HepG2 (cell line): ENCODE results near the gene TUBB. TPM values are rescaled to one million over a fixed set of nuclear protein-coding genes. Genes with fewer than 3 reads are reported as not detected.
A peak's percentile ranks its signal among the peaks of the same experiment; 100 is the strongest.

Experiments used
- CEBPG ChIP-seq: IDR thresholded peaks from 2 replicates; pipeline ENCODE4 v1.6.1; 2016
- HNF4G ChIP-seq, 2 experiments: sonication (generic) in 1 of 2; formaldehyde crosslinking in 1 of 2; IDR thresholded peaks; 2 replicates each; pipeline versions ENCODE4 v1.4.0 to v1.6.1; 2011 to 2020; ENCODE audit warnings: borderline replicate concordance in 2 of 2, low read depth in 2 of 2, mild to moderate bottlenecking in 2 of 2, low read length in 1 of 2, missing genetic modification reagents in 1 of 2, moderate library complexity in 1 of 2
- NBN ChIP-seq: fragments of 450-650 bp; conservative IDR thresholded peaks from 2 replicates; pipeline ENCODE4 v1.6.1; 2017
- POGZ ChIP-seq: sonication (generic); formaldehyde crosslinking; IDR thresholded peaks from 2 replicates; pipeline ENCODE4 v1.4.0; 2020; ENCODE audit warnings: mild to moderate bottlenecking, missing genetic modification reagents
- TP53 ChIP-seq: sonication (generic); formaldehyde crosslinking; conservative IDR thresholded peaks from 2 replicates; pipeline ENCODE4 v1.4.0; 2020; ENCODE audit warnings: missing genetic modification reagents
- ZMYM2 ChIP-seq: sonication (generic); formaldehyde crosslinking; IDR thresholded peaks from 2 replicates; pipeline ENCODE4 v1.8.0; 2022; ENCODE audit warnings: mild to moderate bottlenecking, missing genetic modification reagents
- polyA plus RNA-seq, 8 experiments: library from polyadenylated mRNA; depleted of rRNA in 3 of 8; stranded (reverse) in 7 of 8; unstranded in 1 of 8; fragments of >200 nt; fragmentation: Illumina TruSeq in 4 of 8; extraction: Trizol in 4 of 8; gene quantifications; 2 replicates each; pipeline versions ENCODE4 v1.2.1 to v1.2.3, GENCODE V29; 2011 to 2016; ENCODE audit warnings: low read depth in 4 of 8, missing spikeins in 1 of 8, mixed read lengths in 1 of 8; ENCODE audit not compliant: insufficient read depth in 1 of 8
- total RNA-seq, 5 experiments: library from RNA; depleted of rRNA; stranded (reverse); fragments of >200 nt; fragmentation: Illumina TruSeq; extraction: Trizol; gene quantifications; 2 replicates each; pipeline ENCODE4 v1.2.3, GENCODE V29; 2016; ENCODE audit warnings: low read depth in 1 of 5
- TF ChIP-seq, protein P1 (sequence below): sonication (generic); formaldehyde crosslinking; IDR thresholded peaks from 2 replicates; pipeline ENCODE4 v1.4.0; 2020; ENCODE audit warnings: mild to moderate bottlenecking, missing genetic modification reagents
- TF ChIP-seq, protein P2 (sequence below): sonication (generic); formaldehyde crosslinking; IDR thresholded peaks from 2 replicates; pipeline ENCODE4 v1.4.0; 2020; ENCODE audit warnings: low read depth, mild to moderate bottlenecking, missing genetic modification reagents
- TF ChIP-seq, protein P3 (sequence below), 2 experiments: sonication (generic) in 1 of 2; formaldehyde crosslinking in 1 of 2; IDR thresholded peaks; 2 replicates each; pipeline versions ENCODE4 v1.5.1 to v1.6.1; 2011 to 2020; ENCODE audit warnings: borderline replicate concordance in 1 of 2, low read depth in 1 of 2, low read length in 1 of 2, mild to moderate bottlenecking in 1 of 2, missing genetic modification reagents in 1 of 2, moderate library complexity in 1 of 2
- TF ChIP-seq, protein P4 (sequence below): sonication (generic); formaldehyde crosslinking; IDR thresholded peaks from 2 replicates; pipeline ENCODE4 v1.5.0; 2020; ENCODE audit warnings: missing genetic modification reagents
- TF ChIP-seq, protein P5 (sequence below), 2 experiments: sonication (generic) in 1 of 2; formaldehyde crosslinking in 1 of 2; IDR thresholded peaks; 2 replicates each; pipeline versions ENCODE4 v1.6.1 to v1.9.0; 2014 to 2022; ENCODE audit warnings: antibody characterized with exemption in 1 of 2, borderline replicate concordance in 1 of 2, inconsistent platforms in 1 of 2, low read depth in 1 of 2, missing genetic modification reagents in 1 of 2

TUBB gene
- total and polyA plus RNA-seq, 2 of the 13 experiments (the other 11 are each of a cell fraction or from before 2014, with no cell fraction given) = 911 to 1,163 TPM

DNA sequence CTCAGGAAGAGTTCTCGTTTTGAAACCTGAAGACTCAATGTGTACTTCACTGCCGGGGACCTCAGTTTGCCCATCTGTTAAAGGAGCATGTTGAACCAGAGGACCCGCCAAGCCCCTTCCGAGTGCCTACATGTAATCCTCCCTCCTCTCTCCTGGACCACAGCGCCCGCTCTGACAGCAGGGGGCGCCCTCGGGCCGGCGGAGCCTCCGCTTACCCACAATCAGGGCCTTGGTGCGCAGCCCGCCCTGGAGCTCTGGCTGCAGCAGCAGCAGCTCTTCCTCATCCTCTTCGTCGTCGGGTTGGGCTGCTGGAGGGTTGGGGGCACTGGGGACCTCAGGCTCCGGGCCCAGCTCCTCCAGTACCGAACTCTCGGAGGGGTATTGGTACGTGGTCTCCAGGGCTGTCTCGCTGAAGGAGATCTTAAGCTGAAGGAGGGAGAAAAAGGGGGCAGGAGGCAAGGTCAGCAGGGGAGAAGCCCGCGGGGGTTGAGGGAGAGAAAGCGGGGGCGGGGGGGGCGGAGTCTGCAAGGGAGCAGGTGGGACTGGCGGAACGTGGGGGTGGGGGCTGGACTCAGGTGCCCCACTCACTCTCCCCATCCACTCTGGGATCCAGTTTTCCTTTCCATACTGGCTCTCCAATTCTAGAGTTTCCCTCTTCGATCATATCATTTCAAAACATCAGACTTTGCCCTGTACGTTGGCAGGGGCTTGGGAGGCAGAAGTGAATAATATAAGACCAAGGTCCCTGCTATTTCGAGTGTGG lies 41.0 kb upstream of the TUBB start (continued):
- TF ChIP-seq, protein P1, sequence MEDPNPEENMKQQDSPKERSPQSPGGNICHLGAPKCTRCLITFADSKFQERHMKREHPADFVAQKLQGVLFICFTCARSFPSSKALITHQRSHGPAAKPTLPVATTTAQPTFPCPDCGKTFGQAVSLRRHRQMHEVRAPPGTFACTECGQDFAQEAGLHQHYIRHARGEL (CRISPR knock-in tag) = peak; percentile 52; the same call in 1 of the 2 replicates
- TF ChIP-seq ZMYM2 (CRISPR knock-in tag) (no peak; the same call in 1 of the 2 replicates), NBN (no peak), POGZ (CRISPR knock-in tag) (peak; percentile 70; the same call in 1 of the 2 replicates), HNF4G (IDR thresholded peaks at IDR 0.05; ENCODE audit: borderline replicate concordance, low read depth, low read length) (peak; percentile 62), HNF4G (CRISPR knock-in tag; IDR thresholded peaks at IDR 0.05; ENCODE audit: borderline replicate concordance, low read depth) (0 out of 2 replicates have a peak, but pooled peaks have one; percentile 12), TP53 (CRISPR knock-in tag) (no peak), CEBPG (CRISPR knock-in tag) (peak; percentile 33; the same call in 1 of the 2 replicates)
- TF ChIP-seq, protein P2, sequence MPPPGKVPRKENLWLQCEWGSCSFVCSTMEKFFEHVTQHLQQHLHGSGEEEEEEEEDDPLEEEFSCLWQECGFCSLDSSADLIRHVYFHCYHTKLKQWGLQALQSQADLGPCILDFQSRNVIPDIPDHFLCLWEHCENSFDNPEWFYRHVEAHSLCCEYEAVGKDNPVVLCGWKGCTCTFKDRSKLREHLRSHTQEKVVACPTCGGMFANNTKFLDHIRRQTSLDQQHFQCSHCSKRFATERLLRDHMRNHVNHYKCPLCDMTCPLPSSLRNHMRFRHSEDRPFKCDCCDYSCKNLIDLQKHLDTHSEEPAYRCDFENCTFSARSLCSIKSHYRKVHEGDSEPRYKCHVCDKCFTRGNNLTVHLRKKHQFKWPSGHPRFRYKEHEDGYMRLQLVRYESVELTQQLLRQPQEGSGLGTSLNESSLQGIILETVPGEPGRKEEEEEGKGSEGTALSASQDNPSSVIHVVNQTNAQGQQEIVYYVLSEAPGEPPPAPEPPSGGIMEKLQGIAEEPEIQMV (CRISPR knock-in tag) = 0 out of 2 replicates have a peak, but pooled peaks have one; percentile 61
- TF ChIP-seq, protein P3, sequence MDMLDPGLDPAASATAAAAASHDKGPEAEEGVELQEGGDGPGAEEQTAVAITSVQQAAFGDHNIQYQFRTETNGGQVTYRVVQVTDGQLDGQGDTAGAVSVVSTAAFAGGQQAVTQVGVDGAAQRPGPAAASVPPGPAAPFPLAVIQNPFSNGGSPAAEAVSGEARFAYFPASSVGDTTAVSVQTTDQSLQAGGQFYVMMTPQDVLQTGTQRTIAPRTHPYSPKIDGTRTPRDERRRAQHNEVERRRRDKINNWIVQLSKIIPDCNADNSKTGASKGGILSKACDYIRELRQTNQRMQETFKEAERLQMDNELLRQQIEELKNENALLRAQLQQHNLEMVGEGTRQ (IDR thresholded peaks at IDR 0.05; ENCODE audit: low read depth, low read length) = no peak
- TF ChIP-seq, protein P3 (CRISPR knock-in tag; IDR thresholded peaks at IDR 0.05; ENCODE audit: borderline replicate concordance) = no peak
- TF ChIP-seq, protein P4, sequence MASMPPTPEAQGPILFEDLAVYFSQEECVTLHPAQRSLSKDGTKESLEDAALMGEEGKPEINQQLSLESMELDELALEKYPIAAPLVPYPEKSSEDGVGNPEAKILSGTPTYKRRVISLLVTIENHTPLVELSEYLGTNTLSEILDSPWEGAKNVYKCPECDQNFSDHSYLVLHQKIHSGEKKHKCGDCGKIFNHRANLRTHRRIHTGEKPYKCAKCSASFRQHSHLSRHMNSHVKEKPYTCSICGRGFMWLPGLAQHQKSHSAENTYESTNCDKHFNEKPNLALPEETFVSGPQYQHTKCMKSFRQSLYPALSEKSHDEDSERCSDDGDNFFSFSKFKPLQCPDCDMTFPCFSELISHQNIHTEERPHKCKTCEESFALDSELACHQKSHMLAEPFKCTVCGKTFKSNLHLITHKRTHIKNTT (CRISPR knock-in tag) = no peak
- TF ChIP-seq, protein P5, sequence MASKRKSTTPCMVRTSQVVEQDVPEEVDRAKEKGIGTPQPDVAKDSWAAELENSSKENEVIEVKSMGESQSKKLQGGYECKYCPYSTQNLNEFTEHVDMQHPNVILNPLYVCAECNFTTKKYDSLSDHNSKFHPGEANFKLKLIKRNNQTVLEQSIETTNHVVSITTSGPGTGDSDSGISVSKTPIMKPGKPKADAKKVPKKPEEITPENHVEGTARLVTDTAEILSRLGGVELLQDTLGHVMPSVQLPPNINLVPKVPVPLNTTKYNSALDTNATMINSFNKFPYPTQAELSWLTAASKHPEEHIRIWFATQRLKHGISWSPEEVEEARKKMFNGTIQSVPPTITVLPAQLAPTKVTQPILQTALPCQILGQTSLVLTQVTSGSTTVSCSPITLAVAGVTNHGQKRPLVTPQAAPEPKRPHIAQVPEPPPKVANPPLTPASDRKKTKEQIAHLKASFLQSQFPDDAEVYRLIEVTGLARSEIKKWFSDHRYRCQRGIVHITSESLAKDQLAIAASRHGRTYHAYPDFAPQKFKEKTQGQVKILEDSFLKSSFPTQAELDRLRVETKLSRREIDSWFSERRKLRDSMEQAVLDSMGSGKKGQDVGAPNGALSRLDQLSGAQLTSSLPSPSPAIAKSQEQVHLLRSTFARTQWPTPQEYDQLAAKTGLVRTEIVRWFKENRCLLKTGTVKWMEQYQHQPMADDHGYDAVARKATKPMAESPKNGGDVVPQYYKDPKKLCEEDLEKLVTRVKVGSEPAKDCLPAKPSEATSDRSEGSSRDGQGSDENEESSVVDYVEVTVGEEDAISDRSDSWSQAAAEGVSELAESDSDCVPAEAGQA (IDR thresholded peaks at IDR 0.05; ENCODE audit: low read depth) = 0 out of 2 replicates have a peak, but pooled peaks have one; percentile 41
- TF ChIP-seq, protein P5 (CRISPR knock-in tag; IDR thresholded peaks at IDR 0.05; ENCODE audit: borderline replicate concordance) = no peak
